K562 (cell line): ENCODE results near the gene BUB3. TPM values are rescaled to one million over a fixed set of nuclear protein-coding genes. Genes with fewer than 3 reads are reported as not detected.

Experiments used
- ATAC-seq: fragments of 200-7000 bp; cut with Tn5 transposase; 3 replicates; pipeline ENCODE4 v1.9.1; 2020; ENCODE audit warnings: moderate library complexity
- BruUV-seq: library from RNA; stranded (reverse); fragments of 400-500 nt; replicated peaks from 2 replicates; lab custom pipeline; 2021; lab: Mats Ljungman, UMichigan
- CTCF ChIA-PET: fragments of 300-600 bp; formaldehyde crosslinking; extraction: SDS; loops from one replicate; lab custom pipeline; 2021; ENCODE audit warnings: low intra/inter-chr PET ratio; lab: Yijun Ruan, JAX
- POLR2A ChIA-PET: fragments of 300-600, 350-650 bp; sonication (Branson Sonifier 250); formaldehyde crosslinking; extraction: SDS; loops from one replicate; lab custom pipeline; 2021; ENCODE audit warnings: antibody characterized with exemption, inconsistent platforms; lab: Yijun Ruan, JAX
- DNase-seq, 4 experiments: peaks; one replicate each; pipeline versions ENCODE4 v3.0.0 to v3.0.0-alpha.2; 2011 to 2018; ENCODE audit warnings: low spot score in 3 of 4, mixed read lengths in 3 of 4; ENCODE audit errors: extremely low read depth in 1 of 4
- FAIRE-seq: peaks from 2 replicates; lab custom pipeline; 2011; peaks lifted over from hg19 to GRCh38; lab: Jason Lieb, UNC
- H2AFZ ChIP-seq: 2 replicates; pipeline ENCODE4 v1.6.0; 2011; ENCODE audit warnings: low read depth, low read length, control low read depth, inconsistent platforms
- H3K27ac ChIP-seq: fragments of 200-600 bp; 3 replicates; pipeline ENCODE4 v1.8.0; 2011; ENCODE audit warnings: low read depth, mild to moderate bottlenecking, control low read depth, inconsistent platforms, low read length, moderate library complexity, mixed read lengths; ENCODE audit errors: extremely low read depth
- H3K27me3 ChIP-seq, 2 experiments: fragments of 300-600 bp in 1 of 2; 2 replicates in 1 of 2; 3 replicates in 1 of 2; pipeline versions ENCODE4 v1.6.0 to v1.8.0; 2011; ENCODE audit warnings: inconsistent platforms in 2 of 2, low read length in 2 of 2, mild to moderate bottlenecking in 1 of 2, mixed read lengths in 1 of 2, moderate library complexity in 1 of 2; ENCODE audit not compliant: control insufficient read depth in 2 of 2, insufficient read depth in 2 of 2
- H3K36me3 ChIP-seq: fragments of 300-600 bp; 3 replicates; pipeline ENCODE4 v1.8.0; 2011; ENCODE audit warnings: mild to moderate bottlenecking, low read length, inconsistent platforms; ENCODE audit not compliant: control insufficient read depth, insufficient read depth
- H3K4me1 ChIP-seq, 2 experiments: fragments of 200-600 bp in 1 of 2; replicated peaks in 1 of 2; 2 replicates in 1 of 2; 3 replicates in 1 of 2; pipeline versions ENCODE4 v1.5.1 to v1.8.0; 2011; ENCODE audit warnings: inconsistent platforms in 2 of 2, low read length in 2 of 2, mild to moderate bottlenecking in 1 of 2, mixed read lengths in 1 of 2, moderate library complexity in 1 of 2; ENCODE audit not compliant: control insufficient read depth in 2 of 2, insufficient read depth in 2 of 2
- H3K4me2 ChIP-seq: 2 replicates; pipeline ENCODE4 v1.6.1; 2011; ENCODE audit warnings: low read length, control low read depth, inconsistent platforms, mixed read lengths; ENCODE audit not compliant: insufficient read depth
- H3K4me3 ChIP-seq: fragments of 200-600 bp; sonication (generic), shearing (Covaris generic); 2 replicates; pipeline ENCODE4 v1.5.1; 2016; ENCODE audit warnings: control low read depth, inconsistent platforms
- H3K79me2 ChIP-seq: fragments of 200-600 bp; 3 replicates; pipeline ENCODE4 v1.8.0; 2011; ENCODE audit warnings: low read length, inconsistent platforms; ENCODE audit not compliant: control insufficient read depth, insufficient read depth
- H3K9ac ChIP-seq, 2 experiments: 2 replicates each; pipeline versions ENCODE4 v1.6.0 to v1.6.1; 2011; ENCODE audit warnings: low read depth in 2 of 2, low read length in 2 of 2, control low read depth in 1 of 2, inconsistent platforms in 1 of 2, mild to moderate bottlenecking in 1 of 2, mixed read lengths in 1 of 2; ENCODE audit not compliant: insufficient read depth in 1 of 2
- H3K9me1 ChIP-seq: one replicate; pipeline ENCODE4 v1.6.0; 2011; ENCODE audit warnings: inconsistent platforms, mild to moderate bottlenecking, low read length, moderate library complexity; ENCODE audit not compliant: control insufficient read depth, insufficient read depth
- H3K9me3 ChIP-seq: replicated peaks from 2 replicates; pipeline ENCODE4 v1.5.1; 2011; ENCODE audit warnings: low read depth, low read length, inconsistent platforms; ENCODE audit not compliant: control insufficient read depth, insufficient read depth
- H4K20me1 ChIP-seq: replicated peaks from 2 replicates; pipeline ENCODE4 v1.6.1; 2011; ENCODE audit warnings: low read length, inconsistent platforms, mixed read lengths; ENCODE audit not compliant: control insufficient read depth, insufficient read depth
- AFF4 ChIP-seq: sonication (generic); formaldehyde crosslinking; IDR thresholded peaks from 2 replicates; pipeline ENCODE4 v1.8.0; 2023; ENCODE audit warnings: mild to moderate bottlenecking, missing genetic modification reagents
- PKNOX1 ChIP-seq: fragments of 450-650 bp; IDR thresholded peaks from 2 replicates; pipeline ENCODE4 v1.6.1; 2016
- WGBS: fragments of 100-300 bp; shearing (Covaris generic); methylation state at CpG from one replicate; pipeline ENCODE4 v1.1.6; 2016; ENCODE audit warnings: low coverage, mixed read lengths; ENCODE audit not compliant: insufficient coverage; ENCODE audit errors: missing lambda C conversion rate; 5-methylcytosine and 5-hydroxymethylcytosine counted together
- in situ Hi-C: fragments of 300-500 bp; cut with MboI; formaldehyde crosslinking; loops from 4 replicates; pipeline ENCODE4 v1.15.0; 2018; ENCODE audit warnings: inconsistent platforms, mixed read lengths
- intact Hi-C: fragments of 100-400 bp; cut with micrococcal nuclease; formaldehyde crosslinking; loops from 2 replicates; pipeline ENCODE4 v1.14.2; 2022
- polyA plus RNA-seq, 8 experiments: library from polyadenylated mRNA; depleted of rRNA in 4 of 8; stranded (reverse) in 5 of 8; unstranded in 3 of 8; fragments of >200 nt; fragmentation: Nextera tagmentation in 2 of 8; fragmentation: Illumina TruSeq in 1 of 8; extraction: Ambion mirVana in 2 of 8; extraction: Trizol in 1 of 8; gene quantifications; 2 replicates each; pipeline versions ENCODE4 v1.2.1 to v1.2.3, GENCODE V29; 2011 to 2014; ENCODE audit warnings: inconsistent platforms in 1 of 8, missing spikeins in 1 of 8
- total RNA-seq, 7 experiments: library from RNA; depleted of rRNA in 6 of 7; stranded (reverse); fragments of >200 nt in 6 of 7; fragmentation: Illumina TruSeq in 2 of 7; extraction: Trizol in 2 of 7; gene quantifications; 2 replicates each; pipeline versions ENCODE4 v1.2.1 to v1.2.3, GENCODE V29; 2011 to 2021; ENCODE audit warnings: low replicate concordance in 1 of 7

The BUB3 gene
- total and polyA plus RNA-seq, 9 of the 15 experiments (the other 6 are each of a cell fraction or from before 2014, with no cell fraction given): 167 to 761 (median 225) TPM

- intact Hi-C loops: loop anchor here (1.0 kb wide), 1 partner anchor 15 kb away; the partner anchor contains the start of gene BUB3
Observed at GRCh38 chr10:123139165-123139520, 15.1 kb upstream of the BUB3 start.

More at GRCh38 chr10:123139165-123139520, 15.1 kb upstream of the BUB3 start:
- H3K9me1 ChIP-seq: no peaks in the 10 kb centered on the region
- peaks cover 13 to 39% of the 10 kb centered on the region in 2 experiments for H3K4me1 ChIP-seq
- peaks cover 46% of the 10 kb centered on the region for H3K36me3 ChIP-seq
- H2AFZ ChIP-seq: no peak overlapping the region
- POLR2A ChIA-PET: interaction anchor here (0.9 to 4.9 kb wide), 3 partner anchors 9 to 15 kb away, joined by 3 to 34 read pairs (median 6); partner anchors contain the start of genes BUB3 and HMX2
- TF ChIP-seq PKNOX1 (no peak), AFF4 (CRISPR knock-in tag) (0 out of 2 replicates have a peak, but pooled peaks have one; percentile 28)
- H3K4me3 ChIP-seq: peak overlapping the region; percentile 73
- ATAC-seq (no peak), DNase-seq (no peak), FAIRE-seq (no peak)
- H3K9ac ChIP-seq: peak overlapping the region; percentile 82 to 90
- in situ Hi-C loops: no loop called here
- TSS peak; percentile 89 for BruUV-seq
- CTCF ChIA-PET: no interaction called here
- H4K20me1 ChIP-seq: peaks cover 7% of the 10 kb centered on the region; the same call in 1 of the 2 replicates
- peaks cover 57% of the 10 kb centered on the region for H3K79me2 ChIP-seq
- WGBS: 0% methylated on average over 7 of the region's 7 CpGs
- no peaks in the 10 kb centered on the region for H3K27me3 ChIP-seq
- peak overlapping the region; percentile 74 for H3K4me2 ChIP-seq
- peak overlapping the region; percentile 99 for H3K27ac ChIP-seq
- no peaks in the 10 kb centered on the region; the same call in 1 of the 2 replicates for H3K9me3 ChIP-seq
